Measurements from ENCODE around the gene CACNA2D4. TPM values are rescaled to one million over a fixed set of nuclear protein-coding genes. Genes with fewer than 3 reads are reported as not detected.
"Not testable (repeated sequence)": the region's sequence is repeated elsewhere in the genome, so short reads cannot be mapped to it uniquely, and the experiment has no call there.

CACNA2D4 gene, protein sequence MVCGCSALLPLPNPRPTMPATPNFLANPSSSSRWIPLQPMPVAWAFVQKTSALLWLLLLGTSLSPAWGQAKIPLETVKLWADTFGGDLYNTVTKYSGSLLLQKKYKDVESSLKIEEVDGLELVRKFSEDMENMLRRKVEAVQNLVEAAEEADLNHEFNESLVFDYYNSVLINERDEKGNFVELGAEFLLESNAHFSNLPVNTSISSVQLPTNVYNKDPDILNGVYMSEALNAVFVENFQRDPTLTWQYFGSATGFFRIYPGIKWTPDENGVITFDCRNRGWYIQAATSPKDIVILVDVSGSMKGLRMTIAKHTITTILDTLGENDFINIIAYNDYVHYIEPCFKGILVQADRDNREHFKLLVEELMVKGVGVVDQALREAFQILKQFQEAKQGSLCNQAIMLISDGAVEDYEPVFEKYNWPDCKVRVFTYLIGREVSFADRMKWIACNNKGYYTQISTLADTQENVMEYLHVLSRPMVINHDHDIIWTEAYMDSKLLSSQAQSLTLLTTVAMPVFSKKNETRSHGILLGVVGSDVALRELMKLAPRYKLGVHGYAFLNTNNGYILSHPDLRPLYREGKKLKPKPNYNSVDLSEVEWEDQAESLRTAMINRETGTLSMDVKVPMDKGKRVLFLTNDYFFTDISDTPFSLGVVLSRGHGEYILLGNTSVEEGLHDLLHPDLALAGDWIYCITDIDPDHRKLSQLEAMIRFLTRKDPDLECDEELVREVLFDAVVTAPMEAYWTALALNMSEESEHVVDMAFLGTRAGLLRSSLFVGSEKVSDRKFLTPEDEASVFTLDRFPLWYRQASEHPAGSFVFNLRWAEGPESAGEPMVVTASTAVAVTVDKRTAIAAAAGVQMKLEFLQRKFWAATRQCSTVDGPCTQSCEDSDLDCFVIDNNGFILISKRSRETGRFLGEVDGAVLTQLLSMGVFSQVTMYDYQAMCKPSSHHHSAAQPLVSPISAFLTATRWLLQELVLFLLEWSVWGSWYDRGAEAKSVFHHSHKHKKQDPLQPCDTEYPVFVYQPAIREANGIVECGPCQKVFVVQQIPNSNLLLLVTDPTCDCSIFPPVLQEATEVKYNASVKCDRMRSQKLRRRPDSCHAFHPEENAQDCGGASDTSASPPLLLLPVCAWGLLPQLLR
- total RNA-seq (2014; rRNA removed; shearing (Covaris generic); ENCODE audit: low replicate concordance): not detected in 2 replicates

DNA sequence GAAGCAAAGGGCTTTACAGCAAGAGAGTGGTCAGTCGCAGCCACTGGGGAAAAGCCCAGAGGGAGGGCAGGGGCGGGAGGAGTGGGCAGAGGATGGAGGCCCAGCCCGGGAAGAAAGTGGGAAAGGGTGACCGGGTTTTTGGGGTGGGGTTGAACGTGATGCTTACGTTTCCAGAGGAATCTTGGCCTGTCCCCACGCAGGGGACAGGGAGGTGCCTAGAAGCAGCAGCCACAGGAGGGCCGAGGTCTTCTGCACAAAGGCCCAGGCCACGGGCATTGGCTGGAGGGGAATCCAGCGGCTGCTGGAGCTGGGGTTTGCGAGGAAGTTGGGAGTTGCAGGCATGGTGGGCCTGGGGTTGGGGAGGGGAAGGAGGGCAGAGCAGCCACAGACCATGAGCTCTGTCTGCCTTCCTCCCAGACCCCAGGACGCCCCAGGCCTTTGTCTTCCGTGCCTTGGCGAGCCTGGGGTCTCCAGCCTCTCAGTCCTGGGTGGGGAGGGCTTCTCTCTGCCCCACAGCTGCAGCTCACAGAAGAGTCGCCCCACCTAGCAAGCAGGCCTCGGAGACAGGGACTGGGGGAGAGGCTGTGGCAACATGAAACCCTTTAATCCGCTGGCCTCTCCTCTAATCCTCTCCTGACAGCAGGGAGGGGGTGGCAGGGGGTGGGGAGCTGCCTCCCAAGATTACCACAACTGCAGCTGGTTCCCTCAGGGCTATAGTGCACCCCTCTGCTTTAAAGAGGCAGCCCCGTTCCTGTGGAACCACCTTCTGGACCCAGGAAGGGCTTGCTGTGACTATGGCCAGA lies at the start of gene CACNA2D4:
Gene CACNA2D4, minus strand, starts transcription at position 572 of the 803 bp plus-strand sequence. Its CDS starts 179 bp downstream, at position 393.
- DNase-seq (ENCODE audit: low read depth): no peak
- in situ Hi-C loops (cut with HindIII; ENCODE audit: low pct_unique_long_range_greater_than_20kb, low sequenced_read_pairs): no loop called here

DNA sequence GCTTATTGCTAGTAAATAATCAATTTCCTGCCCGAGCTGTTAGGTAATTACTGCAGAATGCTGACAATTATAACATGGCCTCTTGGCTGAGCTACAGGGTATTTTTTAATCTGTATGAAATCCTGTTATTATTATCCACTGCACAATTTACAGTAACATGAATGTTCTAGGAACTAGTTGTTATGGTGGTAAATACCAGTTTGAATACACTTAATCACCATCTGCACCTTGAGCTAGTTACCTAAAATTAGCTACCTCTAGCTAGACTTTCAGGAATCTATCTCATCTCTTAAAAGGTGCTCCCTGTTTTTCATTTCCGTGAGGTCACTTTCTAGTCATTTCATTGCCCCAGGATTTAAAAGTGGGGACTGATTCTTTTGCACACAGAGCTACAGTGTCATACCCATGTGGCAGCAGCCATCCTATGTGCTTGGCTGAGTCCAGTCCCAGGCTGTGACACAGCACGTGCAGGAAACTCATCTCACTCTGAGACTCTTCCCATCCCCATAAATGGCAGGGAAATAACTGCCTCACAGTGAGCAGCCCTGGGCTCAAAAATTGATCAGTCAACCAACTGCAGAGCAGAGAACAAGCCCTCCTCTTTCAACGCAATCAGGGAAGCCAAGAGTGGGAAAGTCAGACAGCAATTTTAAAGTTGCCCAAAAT lies 48.2 kb upstream of the CACNA2D4 start:
- DNase-seq (ENCODE audit: low read depth): no peak
- in situ Hi-C loops (cut with HindIII; ENCODE audit: low pct_unique_long_range_greater_than_20kb, low sequenced_read_pairs): no loop called here

DNA sequence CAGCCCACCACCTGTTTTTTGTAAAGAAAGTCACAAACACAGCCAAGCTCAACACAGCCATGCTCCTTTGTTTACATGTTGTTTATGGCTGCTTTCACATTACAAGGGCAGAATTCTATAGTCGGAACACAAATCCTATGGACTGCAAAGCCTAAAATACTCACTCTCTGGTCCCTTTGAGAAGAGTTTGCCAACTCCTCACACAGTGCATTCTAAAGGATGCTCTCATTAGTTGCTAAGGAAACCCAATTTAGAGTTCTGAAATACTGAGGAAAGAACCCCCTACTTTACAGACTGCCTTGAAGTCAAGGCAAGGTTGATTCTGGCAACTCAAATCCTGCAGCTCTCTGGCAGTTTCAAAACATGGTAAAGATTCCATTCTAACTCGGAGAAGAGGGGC lies 47.5 kb upstream of the CACNA2D4 start:
- in situ Hi-C loops (cut with HindIII; ENCODE audit: low pct_unique_long_range_greater_than_20kb, low sequenced_read_pairs): no loop called here

DNA sequence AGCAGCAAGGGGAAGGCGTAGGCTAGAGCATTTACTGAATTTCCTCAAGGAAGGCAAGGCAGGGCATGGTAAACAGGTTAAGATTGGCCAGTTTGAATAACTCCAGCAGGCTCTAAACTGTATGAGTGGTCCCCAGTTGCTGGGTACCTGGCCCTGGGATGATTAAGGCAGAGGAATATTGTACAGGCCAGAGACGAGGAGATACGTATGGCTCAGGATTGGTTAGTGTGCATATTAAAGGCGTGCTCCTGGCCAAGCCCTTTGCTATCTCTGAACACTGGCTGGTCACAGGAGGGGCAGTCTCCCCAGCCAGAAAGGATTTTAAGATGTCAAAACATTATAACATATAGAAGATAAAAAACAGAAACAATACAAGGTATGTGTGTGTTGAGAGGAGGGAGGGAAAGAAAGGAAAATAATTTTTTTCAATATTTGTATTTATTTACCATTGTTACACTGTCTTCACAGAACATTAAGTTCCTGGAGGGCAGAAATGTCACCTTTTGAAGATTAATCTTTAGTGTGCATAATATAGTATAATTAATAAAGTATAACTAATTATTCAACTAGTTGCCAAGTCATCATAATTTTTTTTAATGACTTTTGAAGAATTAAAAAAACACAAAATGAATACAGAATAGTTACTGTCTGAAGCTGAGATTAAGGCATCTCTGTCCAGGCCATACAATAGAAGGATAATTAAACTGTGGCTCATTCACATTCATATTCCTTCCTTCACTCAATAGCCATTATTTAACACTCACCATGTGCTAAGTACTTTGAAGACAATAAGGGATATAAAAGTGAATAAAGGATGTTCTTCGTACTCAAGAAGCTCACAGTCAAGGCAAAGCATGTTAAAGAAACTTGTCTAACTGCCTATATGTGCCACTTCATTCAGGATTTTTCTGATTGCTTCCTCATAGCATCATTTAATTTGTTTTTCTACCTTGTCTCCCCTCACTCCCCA lies 43.9 kb upstream of the CACNA2D4 start:
- no peak for DNase-seq (ENCODE audit: low read depth)
- in situ Hi-C loops (cut with HindIII; ENCODE audit: low pct_unique_long_range_greater_than_20kb, low sequenced_read_pairs): no loop called here

More for the DNA sequence above, 47.5 kb upstream of the CACNA2D4 start:
- no peak for DNase-seq (ENCODE audit: low read depth)

DNA sequence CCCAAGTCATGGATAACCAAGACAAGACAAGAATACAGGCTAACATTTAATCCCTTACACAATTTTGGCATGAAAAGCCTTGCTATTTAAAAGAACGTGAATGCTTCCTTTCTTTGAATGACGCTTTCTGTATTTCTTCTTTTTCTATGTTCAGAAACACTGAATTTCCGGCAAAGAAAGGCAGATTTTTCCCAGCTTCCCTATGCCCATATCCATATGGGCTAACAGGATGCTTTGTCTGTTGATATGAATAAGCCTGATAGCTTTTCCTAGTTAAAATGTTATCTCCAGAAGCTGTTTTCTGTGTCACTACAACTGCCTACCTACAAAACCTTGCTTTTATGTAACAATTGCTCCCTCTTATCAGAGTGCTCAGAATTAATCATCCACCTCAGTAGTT lies 38.3 kb upstream of the CACNA2D4 start:
- in situ Hi-C loops (cut with HindIII; ENCODE audit: low pct_unique_long_range_greater_than_20kb, low sequenced_read_pairs): no loop called here
- DNase-seq (ENCODE audit: low read depth): no peak

DNA sequence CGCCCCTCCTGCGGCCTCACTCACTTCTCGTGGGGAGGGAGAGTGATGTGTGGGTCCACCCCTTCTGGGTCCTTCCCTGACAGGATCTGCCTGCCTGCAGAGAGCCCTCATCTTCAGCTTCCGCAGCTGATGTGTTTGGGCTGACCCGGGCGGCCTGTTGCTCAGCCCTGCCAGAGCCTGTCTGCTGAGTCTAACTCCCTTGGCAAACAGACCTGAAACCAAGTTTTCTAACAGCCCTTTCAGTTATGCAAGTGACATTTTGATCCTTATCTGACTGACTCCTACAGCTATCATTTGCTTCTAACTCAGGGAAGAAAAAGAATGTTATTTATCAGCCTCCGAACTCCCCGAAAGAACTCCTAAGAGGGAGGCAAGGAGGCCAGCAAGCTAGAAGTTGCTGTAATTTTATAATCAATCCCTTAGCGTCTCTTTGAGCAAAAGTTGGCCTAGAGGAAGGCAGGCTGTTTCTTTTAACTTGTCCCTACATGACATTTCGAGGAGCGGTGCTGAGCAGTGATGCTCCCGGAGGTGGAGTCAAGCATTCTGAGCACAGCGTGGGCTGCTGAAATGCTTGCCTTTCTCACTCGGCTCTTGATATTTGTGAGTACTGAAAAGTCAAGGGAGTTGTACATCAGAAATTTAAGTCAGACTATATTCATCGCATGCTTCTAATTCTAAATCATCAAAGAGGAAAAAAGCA lies 31.5 kb upstream of the CACNA2D4 start:
- DNase-seq (ENCODE audit: low read depth): no peak
- in situ Hi-C loops (cut with HindIII; ENCODE audit: low pct_unique_long_range_greater_than_20kb, low sequenced_read_pairs): no loop called here

DNA sequence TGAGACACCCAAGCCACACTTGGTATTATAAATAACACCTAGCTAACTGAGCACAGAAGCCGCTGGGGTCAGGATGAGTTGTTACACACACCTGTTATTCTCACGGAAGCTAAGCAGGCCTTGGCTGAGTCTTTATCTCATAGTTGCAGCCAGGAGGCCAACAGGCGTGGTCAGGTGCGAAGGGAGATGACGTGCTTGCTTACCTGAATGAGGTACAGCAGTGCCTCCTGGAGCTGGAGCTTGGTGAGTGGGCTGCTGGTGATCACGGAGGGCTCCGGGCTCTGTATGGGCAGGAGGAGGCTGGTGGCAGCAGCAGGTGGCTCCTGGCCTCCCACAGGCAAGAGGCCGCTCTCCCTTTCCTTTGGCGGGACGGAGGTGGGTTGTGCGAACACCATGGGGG lies 30.4 kb upstream of the CACNA2D4 start:
- in situ Hi-C loops (cut with HindIII; ENCODE audit: low pct_unique_long_range_greater_than_20kb, low sequenced_read_pairs): no loop called here
- DNase-seq (ENCODE audit: low read depth): no peak

DNA sequence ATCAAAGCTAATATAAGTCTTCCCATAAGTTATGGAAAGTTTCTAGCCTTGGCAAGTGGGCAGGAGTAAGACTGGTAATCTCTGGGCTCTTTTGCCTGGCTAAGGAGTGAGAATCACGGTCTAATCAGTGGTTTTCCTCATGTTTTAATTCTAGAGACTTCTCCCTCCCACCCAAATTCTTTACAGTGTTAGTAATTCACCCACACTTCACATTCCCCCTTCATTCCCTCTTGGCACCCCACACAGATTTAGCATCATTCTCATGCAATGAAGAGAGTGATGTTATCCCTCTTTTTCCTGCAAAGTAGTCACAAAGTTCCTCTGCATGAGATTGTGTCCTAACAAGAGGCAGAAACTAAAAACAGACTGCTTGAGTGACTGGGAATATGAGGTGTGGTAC lies 28.6 kb upstream of the CACNA2D4 start:
- DNase-seq (ENCODE audit: low read depth): no peak
- in situ Hi-C loops (cut with HindIII; ENCODE audit: low pct_unique_long_range_greater_than_20kb, low sequenced_read_pairs): no loop called here

DNA sequence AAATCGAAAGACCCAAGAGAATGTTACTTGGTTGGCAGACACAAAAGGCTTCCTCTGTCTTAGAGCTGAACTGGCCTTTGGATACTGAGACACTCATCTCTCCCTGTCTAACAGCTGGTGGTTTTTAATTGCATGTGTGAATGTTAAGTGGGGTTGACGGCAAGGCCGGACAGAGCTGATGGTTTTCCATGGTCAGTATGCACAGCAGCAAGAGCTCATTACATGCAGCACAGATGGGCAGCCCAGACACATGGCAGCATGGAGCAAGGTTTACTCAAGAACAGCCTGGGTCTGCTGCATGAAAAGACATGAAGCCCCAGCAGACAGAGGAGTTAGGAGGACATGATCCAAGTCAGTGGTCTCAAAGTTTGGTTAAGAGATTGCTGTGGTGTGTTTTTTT lies 27.8 kb upstream of the CACNA2D4 start:
- in situ Hi-C loops (cut with HindIII; ENCODE audit: low pct_unique_long_range_greater_than_20kb, low sequenced_read_pairs): no loop called here
- no peak for DNase-seq (ENCODE audit: low read depth)

DNA sequence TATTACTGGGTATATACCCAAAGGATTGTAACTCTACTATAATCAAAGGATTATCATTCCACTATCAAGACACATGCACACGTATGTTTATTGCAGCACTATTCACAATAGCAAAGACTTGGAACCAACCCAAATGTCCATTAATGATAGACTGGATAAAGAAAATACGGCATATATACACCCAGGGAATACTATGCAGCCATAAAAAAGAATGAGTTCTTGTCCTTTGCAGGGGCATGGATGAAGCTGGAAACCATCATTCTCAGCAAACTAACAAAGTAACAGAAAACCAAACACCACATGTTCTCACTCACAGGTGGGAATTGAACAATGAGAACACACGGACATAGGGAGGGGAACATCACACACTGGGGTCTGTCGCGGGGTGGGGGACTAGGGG lies 27.1 kb upstream of the CACNA2D4 start:
- DNase-seq (ENCODE audit: low read depth); in situ Hi-C loops (cut with HindIII; ENCODE audit: low pct_unique_long_range_greater_than_20kb, low sequenced_read_pairs): not testable (repeated sequence)

DNA sequence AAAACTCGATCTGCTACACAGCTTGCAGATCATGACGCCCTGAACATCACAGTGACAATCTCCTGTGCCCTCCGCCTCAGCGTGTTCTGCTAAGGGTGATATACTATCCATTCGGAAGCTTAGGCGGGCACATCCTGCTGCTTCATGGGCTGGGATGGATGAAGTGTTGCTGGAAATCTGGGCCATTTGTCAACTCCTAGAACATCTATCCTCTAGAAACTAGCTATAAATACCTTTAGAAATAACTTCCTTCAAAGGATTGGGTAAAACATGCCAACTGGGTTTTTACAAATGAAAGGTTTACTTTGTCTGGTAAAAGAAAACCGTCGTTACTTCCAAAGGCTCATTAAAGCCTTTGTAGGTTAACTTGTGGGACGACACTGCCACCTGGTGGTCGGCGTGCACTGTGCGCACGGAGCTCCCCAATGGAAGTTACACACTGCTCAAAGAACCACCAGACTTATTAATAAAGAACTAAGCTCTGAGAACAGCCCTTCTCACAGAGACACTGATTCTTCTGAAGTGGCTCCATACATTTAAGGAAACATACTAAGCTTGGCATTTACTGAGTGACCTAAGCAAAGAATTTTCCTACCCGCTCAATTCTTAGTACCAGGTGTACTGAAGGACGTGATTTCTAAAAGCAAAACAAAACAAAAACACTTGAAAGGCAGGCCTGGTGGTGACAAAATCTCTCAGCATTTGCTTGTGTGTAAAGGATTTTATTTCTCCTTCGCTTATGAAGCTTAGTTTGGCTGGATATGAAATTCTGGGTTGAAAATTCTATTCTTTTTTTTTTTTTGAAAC lies 21.6 kb upstream of the CACNA2D4 start:
- peak; percentile 49 for DNase-seq (ENCODE audit: low read depth)
- in situ Hi-C loops (cut with HindIII; ENCODE audit: low pct_unique_long_range_greater_than_20kb, low sequenced_read_pairs): no loop called here

DNA sequence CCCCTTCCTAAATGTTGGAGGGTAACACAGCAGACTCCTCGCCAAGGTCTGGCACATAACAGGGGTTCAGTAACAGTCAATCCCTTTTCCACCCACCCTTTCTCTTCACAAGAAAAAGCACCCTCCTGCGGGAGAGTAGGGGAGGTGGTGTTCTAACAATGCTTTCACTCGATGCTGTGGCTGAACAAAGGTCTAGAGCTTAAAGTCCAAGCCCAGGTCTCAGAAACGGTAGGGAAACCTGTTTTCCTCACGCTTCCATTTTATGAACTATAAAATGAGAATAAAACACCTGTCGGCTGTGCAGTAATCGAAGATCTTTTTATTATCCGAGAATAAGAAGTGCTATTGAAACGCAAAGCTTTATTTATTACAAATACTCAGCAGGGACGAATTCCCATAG lies 20.9 kb upstream of the CACNA2D4 start:
- no peak for DNase-seq (ENCODE audit: low read depth)
- in situ Hi-C loops (cut with HindIII; ENCODE audit: low pct_unique_long_range_greater_than_20kb, low sequenced_read_pairs): no loop called here

DNA sequence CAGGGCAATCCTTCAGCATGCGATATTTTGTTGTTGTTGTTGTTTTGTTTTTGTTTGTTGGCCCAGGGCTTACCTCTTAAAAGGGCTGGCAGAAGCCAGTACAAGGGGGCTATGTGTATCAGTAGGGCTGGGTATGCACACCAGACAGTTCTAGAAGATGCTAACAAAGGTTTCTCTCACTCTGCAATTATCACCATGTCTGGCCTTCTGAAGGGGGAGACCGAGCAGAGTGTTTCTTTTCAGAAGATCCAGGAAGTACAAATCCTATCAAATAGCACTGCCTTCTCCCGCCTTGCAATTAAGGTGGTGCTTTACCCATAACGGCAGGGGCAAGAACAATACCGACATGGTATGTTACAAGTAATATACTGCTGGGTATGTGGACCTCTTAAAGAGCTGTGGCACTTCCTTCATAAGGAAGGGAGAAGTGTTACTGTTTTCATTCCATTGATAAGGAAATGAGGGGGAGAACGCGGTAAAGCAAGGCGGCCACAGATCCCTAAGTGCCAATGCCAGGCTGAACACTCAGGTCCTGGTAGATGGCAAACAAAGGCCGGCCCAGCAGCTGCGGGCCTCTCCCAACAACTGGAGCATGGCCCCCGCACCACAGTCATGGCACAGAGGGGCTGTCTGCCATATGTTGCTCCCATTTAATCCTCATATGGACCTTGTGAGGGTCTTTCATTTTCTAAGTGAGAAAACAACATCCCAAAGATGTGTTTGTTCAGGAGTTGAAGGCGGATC lies 19.2 kb upstream of the CACNA2D4 start:
- in situ Hi-C loops (cut with HindIII; ENCODE audit: low pct_unique_long_range_greater_than_20kb, low sequenced_read_pairs): no loop called here
- DNase-seq (ENCODE audit: low read depth): no peak

DNA sequence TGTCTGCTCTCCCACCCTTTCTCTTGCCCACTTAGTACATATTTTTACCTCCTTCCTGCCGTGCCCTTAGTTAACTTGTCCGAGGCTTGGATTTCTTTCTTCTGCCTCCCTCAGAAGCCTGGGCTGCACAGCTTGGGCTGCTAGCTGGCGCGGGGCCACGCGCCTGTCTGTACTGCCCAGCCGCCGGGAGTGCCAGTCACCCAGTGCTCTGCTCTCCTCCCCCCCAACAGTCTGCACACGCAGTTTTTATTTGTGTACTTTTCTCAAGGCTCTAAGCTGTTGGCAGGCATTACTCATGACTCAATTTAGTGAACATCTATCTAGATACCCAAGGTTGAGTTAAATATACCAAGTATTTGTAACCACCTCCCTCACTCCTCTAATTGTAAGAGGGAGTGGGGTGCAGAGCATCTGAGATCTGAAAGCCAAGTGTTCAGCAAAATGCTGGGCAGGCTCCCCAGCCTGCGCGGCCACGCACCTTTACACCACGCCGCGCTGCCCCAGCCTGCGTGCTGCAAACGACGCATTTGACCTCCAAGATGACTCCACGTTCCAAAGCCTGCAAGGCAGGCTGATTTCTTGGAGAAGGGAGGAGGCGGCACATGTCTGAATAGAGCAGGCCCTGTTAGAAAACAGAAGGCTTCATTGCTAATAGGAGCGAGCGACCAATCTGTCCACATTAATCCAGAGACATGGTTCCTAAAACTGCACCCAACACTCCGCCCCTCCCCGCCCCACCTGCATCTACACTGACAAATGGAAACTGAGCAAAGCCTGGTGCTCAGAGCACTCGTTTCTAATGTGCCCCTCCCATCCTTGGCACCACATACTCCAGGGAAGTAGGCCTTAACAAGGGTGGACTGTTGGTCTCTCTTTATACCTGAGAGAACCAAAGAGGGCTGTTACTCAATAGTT lies 18.2 kb upstream of the CACNA2D4 start:
- DNase-seq (ENCODE audit: low read depth): no peak

More for the DNA sequence above, 18.2 kb upstream of the CACNA2D4 start:
- in situ Hi-C loops (cut with HindIII; ENCODE audit: low pct_unique_long_range_greater_than_20kb, low sequenced_read_pairs): no loop called here

Measured in Caki2 (cell line).